Endothelial cell of hepatic sinusoid (primary cell): ENCODE data around the gene TNFRSF6B.
"Not testable (repeated sequence)": the region's sequence is repeated elsewhere in the genome, so short reads cannot be mapped to it uniquely, and the experiment has no call there.

ENCODE experiments used
- in situ Hi-C: cut with HindIII; loops from 2 replicates; pipeline ENCODE4 v1.10.0; 2017; ENCODE audit warnings: low sequenced_read_pairs

TNFRSF6B gene

GRCh38 chr20:63661959-63662812, 34.3 kb upstream of the TNFRSF6B start:
- in situ Hi-C loops = loop anchor here (5.0 kb wide), 1 partner anchor 50 kb away; no protein-coding TSS in a partner anchor

- in situ Hi-C loops = loop anchor here (5.0 kb wide), 1 partner anchor 50 kb away; no protein-coding TSS in a partner anchor
These were observed 33.7 kb upstream of the TNFRSF6B start for GRCh38 chr20:63662813-63663189.

GRCh38 chr20:63663332-63664066, 33.0 kb upstream of the TNFRSF6B start:
- in situ Hi-C loops = loop anchor here (5.0 kb wide), 1 partner anchor 51 kb away; no protein-coding TSS in a partner anchor

GRCh38 chr20:63664143-63664851, 32.2 kb upstream of the TNFRSF6B start:
- in situ Hi-C loops = loop anchor here (5.0 kb wide), 1 partner anchor 52 kb away; no protein-coding TSS in a partner anchor

GRCh38 chr20:63664861-63665594, 31.4 kb upstream of the TNFRSF6B start:
- in situ Hi-C loops = loop anchor here (5.0 kb wide), 1 partner anchor 53 kb away; no protein-coding TSS in a partner anchor

- in situ Hi-C loops = no loop called here
These were observed 30.7 kb upstream of the TNFRSF6B start for GRCh38 chr20:63665708-63666107.

- in situ Hi-C loops = no loop called here
These were observed 28.6 kb upstream of the TNFRSF6B start for GRCh38 chr20:63667858-63668257.

- in situ Hi-C loops = no loop called here
These were observed 28.1 kb upstream of the TNFRSF6B start for GRCh38 chr20:63668351-63668750.

GRCh38 chr20:63671695-63672094, 24.8 kb upstream of the TNFRSF6B start:
- in situ Hi-C loops = not testable (repeated sequence)

- in situ Hi-C loops = no loop called here
These were observed 23.8 kb upstream of the TNFRSF6B start for GRCh38 chr20:63672666-63673065.

- in situ Hi-C loops = no loop called here
These were observed 22.5 kb upstream of the TNFRSF6B start for GRCh38 chr20:63673951-63674350.

- in situ Hi-C loops = no loop called here
These were observed 20.6 kb upstream of the TNFRSF6B start for GRCh38 chr20:63675681-63676368.

GRCh38 chr20:63678071-63678470, 18.4 kb upstream of the TNFRSF6B start:
- in situ Hi-C loops = no loop called here

- in situ Hi-C loops = no loop called here
These were observed 17.6 kb upstream of the TNFRSF6B start for GRCh38 chr20:63678667-63679465.

GRCh38 chr20:63679799-63680305, 16.6 kb upstream of the TNFRSF6B start:
- in situ Hi-C loops = no loop called here

- in situ Hi-C loops = no loop called here
These were observed 16.0 kb upstream of the TNFRSF6B start for GRCh38 chr20:63680427-63680826.

- in situ Hi-C loops = no loop called here
These were observed 15.4 kb upstream of the TNFRSF6B start for GRCh38 chr20:63680857-63681608.

GRCh38 chr20:63681609-63682142, 14.8 kb upstream of the TNFRSF6B start:
- in situ Hi-C loops = no loop called here
